HG02973 (cell line): ENCODE data around the gene THAP11.

Experiments used
- ATAC-seq: cut with Tn5 transposase; IDR thresholded peaks from one replicate; pipeline ENCODE4 v1.9.1; 2021; ENCODE audit warnings: moderate library complexity; ENCODE audit not compliant: unreplicated experiment

Gene THAP11

GRCh38 chr16:67841816-67842508, at the start of gene THAP11:
TSS of gene THAP11 (plus strand) at chr16:67842320. CDS start at chr16:67842555, 235 bp downstream.
- peak; percentile 41 for ATAC-seq

GRCh38 chr16:67796099-67796718, 45.9 kb upstream of the THAP11 start:
- no peak for ATAC-seq

GRCh38 chr16:67800338-67800926, 41.7 kb upstream of the THAP11 start:
- no peak for ATAC-seq

GRCh38 chr16:67801241-67801640, 40.9 kb upstream of the THAP11 start:
- no peak for ATAC-seq

GRCh38 chr16:67801883-67802282, 40.2 kb upstream of the THAP11 start:
- ATAC-seq = no peak

GRCh38 chr16:67803894-67804293, 38.2 kb upstream of the THAP11 start:
- ATAC-seq = no peak

- ATAC-seq = no peak
Measured at GRCh38 chr16:67804853-67805542, 37.1 kb upstream of the THAP11 start.

- peak; percentile 1 for ATAC-seq
Measured at GRCh38 chr16:67805718-67806427, 36.2 kb upstream of the THAP11 start.

GRCh38 chr16:67806428-67807147, 35.5 kb upstream of the THAP11 start, which contains the start of the genes RANBP10 and TSNAXIP1:
TSS of gene RANBP10 (minus strand) at chr16:67806560. CDS start at chr16:67806536, 24 bp downstream.
TSS of gene TSNAXIP1 (plus strand) at chr16:67806889. CDS start at chr16:67807150, 261 bp downstream.
- ATAC-seq = peak; percentile 85

- ATAC-seq = no peak
Measured at GRCh38 chr16:67807148-67807682, 34.9 kb upstream of the THAP11 start.

- no peak for ATAC-seq
Measured at GRCh38 chr16:67811899-67812298, 30.2 kb upstream of the THAP11 start.

- no peak for ATAC-seq
Measured at GRCh38 chr16:67814567-67814966, 27.6 kb upstream of the THAP11 start.

GRCh38 chr16:67820608-67821259, 21.4 kb upstream of the THAP11 start:
- ATAC-seq = no peak

- no peak for ATAC-seq
Measured at GRCh38 chr16:67822511-67822910, 19.6 kb upstream of the THAP11 start.

- ATAC-seq = no peak
Measured at GRCh38 chr16:67825119-67825518, 17.0 kb upstream of the THAP11 start.

GRCh38 chr16:67825906-67826305, 16.2 kb upstream of the THAP11 start:
- ATAC-seq = no peak

GRCh38 chr16:67828651-67829050, 13.5 kb upstream of the THAP11 start:
- no peak for ATAC-seq

GRCh38 chr16:67833030-67833414, 9.1 kb upstream of the THAP11 start:
- ATAC-seq = no peak
